ENCODE results near the gene CTNS.

GRCh38 chr17:3613124-3613523 is 23.4 kb upstream of the CTNS start:
- TF ChIP-seq CTCF (IDR thresholded peaks at IDR 0.05) (no peak), ZFX (IDR thresholded peaks at IDR 0.05; ENCODE audit: borderline replicate concordance) (no peak)

Data from 22Rv1 (cell line).